HG03342 (cell line): ENCODE measurements around the gene ANKS6.

ENCODE experiments used
- ATAC-seq: cut with Tn5 transposase; IDR thresholded peaks from one replicate; pipeline ENCODE4 v1.9.1; 2021; ENCODE audit warnings: mild to moderate bottlenecking, moderate library complexity; ENCODE audit not compliant: unreplicated experiment

Gene ANKS6

DNA sequence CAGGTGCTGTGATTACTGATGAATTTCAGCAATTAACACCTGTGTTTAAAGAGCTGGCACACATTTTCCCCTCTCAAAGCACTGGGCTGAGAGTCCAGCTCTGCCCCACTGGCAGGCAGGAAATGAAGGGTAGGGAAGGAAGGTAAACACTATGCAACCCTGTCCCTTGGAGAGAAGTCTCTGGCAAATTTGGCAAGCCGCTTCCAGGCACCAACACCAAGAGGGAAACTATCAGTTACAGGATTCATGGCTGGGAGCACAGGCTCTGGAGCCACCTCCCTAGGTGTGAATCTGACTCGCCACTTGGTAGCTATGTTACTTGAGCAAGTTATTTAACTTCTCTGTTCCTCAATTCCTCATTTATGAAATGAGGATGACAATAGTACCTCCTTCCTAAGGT, 3.3 kb downstream of the ANKS6 start:
- no peak for ATAC-seq

GRCh38 chr9:98791608-98792490, 4.5 kb downstream of the ANKS6 start:
- ATAC-seq: no peak

GRCh38 chr9:98790842-98791607, 5.3 kb downstream of the ANKS6 start:
- ATAC-seq: peak; percentile 70

GRCh38 chr9:98790134-98790841, 6.1 kb downstream of the ANKS6 start:
- ATAC-seq: no peak

GRCh38 chr9:98789483-98790133, 6.7 kb downstream of the ANKS6 start:
- no peak for ATAC-seq

DNA sequence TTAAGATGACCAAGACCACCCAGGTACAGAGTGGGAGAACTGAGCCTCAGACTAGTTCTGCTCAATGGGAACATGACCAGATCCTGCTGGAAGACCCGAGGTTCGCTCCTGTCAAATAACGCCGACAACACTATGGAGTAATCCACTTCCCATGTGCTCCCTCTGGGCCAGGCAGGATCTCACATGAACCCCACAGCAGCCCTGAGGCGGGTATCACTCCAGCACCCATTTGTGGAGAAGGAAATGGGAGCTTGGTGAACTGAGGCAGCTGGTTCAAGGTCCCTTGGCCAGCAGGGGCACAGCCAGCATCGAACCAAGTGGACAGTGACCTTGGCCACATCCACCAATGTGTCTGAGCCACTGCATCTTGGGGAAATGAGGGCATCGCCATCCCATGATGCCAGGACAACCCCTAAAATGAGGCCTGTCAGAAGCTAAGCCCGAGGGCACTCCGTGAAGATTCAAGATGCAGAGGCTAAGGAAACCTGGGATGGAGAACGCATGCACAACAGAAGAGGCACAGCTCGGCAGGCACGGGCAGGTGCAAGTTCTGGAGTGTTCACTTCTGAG, 8.5 kb downstream of the ANKS6 start:
- no peak for ATAC-seq

DNA sequence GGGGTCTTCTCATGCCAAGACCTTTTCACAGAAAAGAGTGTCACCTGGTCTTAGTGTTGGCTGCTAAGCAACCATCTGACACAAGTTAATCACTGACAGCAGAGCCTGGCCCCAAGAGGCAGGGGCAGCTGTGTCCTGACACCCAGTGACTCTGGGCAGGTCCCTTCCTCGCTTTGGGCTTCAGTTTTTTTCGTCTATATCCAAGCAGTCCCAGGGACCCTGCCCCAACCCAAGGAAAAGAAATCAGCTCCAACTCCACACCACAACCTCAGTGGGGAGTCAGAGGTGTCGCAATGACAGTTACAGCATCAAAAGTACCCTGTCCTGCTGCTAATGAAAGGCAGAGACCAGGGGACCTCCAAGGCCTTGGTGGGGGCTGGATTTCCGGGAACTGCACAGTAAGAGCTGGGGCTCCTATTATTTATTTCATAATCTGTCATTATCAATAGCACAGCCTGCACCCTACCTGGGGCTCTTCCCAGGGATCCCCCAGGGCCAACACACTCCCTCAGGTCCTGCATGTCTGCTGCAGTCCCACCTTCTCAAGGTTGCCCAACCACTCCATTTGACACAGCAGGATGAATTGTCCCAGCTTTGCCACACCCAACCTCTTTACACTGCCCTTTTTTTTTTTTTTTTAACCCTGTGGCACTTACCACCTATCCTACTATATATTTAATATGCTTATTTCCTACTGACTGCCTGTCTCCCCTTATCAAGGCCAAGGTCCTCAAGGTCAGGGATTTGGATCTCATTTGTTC, 9.4 kb downstream of the ANKS6 start:
- ATAC-seq: no peak

GRCh38 chr9:98784831-98785806, 11.2 kb downstream of the ANKS6 start:
- ATAC-seq: no peak

GRCh38 chr9:98783518-98784226, 12.7 kb downstream of the ANKS6 start:
- ATAC-seq: no peak

- no peak for ATAC-seq
Measured at GRCh38 chr9:98781588-98782383, 14.6 kb downstream of the ANKS6 start.

DNA sequence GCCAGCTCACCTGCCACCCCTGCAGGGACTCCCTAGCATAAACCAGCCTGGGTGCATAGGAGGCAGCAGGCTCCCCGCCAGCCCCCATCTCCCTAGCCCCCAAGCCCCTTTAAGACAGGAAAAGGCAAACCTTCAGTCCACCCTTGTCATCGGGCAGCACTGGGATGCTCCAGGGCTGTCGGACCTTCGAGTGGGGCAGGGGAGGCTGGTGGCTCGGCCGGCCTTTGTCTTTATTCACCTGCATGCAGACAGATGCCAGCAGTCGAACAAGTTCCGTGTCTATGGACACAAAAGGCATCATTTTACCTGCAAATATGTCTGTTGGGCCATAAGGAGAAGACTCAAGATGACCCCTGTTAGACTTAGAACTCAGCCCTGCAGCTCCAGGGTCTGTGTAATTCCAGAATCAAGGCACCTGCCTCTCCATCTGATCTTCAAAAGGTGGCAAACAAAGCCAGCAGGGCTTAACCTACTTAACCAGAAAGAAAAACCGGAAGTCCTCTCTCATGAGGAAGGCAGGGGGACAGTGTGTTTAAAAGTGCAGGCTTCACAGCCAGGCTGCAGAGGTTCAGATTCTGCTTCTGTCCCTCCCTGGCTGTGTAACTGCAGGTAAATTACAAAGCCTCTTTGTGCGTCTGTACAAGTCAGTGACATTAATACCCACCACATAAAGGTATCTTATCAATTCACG, 16.2 kb downstream of the ANKS6 start:
- ATAC-seq: no peak

DNA sequence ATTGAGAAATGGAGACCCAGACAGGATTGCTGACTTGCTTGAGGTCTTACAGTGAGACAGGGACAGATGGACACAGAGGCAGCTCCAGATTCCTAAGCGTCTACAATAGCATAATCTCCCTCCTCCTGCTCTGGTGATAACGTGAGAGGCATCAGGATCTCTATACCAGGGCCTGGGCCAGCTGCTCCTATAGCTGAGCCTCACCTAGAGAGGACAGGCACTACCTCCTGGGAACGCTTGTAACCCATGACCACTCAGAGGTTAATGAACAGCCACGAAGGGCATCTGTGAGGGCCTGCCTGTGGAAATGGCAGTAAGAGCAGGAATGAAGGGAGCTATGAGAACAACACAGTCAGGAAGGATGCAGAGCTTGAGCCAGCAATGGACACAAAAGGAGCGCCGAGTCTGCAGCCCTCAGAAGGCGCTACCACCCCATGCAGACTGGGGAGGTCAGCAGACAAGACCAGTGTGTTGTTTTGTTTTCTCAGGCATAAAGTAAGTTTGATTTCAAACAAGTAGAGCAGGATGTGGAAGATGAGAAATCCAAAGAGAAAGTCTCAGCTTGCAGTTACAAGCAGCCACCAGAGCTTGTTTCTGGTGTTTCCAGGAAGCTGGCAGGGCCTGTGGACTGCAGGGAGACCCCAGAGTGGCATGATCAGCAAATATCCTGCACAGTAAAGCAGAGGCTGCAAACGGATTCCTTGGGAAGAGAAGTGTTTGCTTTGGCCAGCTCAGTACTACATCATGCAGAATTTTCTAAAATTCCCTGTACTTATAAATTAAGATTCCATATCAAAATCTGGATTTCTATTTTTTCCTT, 17.4 kb downstream of the ANKS6 start:
- ATAC-seq: no peak

GRCh38 chr9:98778251-98778650, 18.1 kb downstream of the ANKS6 start:
- ATAC-seq: no peak

DNA sequence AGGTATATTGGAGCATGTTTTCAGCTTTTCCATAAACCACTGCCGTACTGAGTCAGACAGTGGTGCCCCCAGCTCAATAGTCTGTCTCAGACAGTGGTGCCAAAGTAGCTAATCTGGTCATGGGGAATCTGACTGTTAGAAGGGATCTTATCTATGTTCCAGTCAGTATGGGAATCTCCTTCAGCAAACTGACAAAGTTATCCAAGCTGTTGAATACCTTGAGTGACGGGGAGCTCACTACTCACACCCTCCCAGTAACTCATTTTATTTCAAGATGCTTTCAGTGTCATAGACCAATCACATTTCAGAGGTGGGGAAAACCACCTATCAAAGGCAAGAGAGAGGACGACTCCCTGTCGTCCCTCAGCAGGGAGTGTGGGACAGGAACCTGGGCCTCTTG, 18.7 kb downstream of the ANKS6 start:
- ATAC-seq: no peak

DNA sequence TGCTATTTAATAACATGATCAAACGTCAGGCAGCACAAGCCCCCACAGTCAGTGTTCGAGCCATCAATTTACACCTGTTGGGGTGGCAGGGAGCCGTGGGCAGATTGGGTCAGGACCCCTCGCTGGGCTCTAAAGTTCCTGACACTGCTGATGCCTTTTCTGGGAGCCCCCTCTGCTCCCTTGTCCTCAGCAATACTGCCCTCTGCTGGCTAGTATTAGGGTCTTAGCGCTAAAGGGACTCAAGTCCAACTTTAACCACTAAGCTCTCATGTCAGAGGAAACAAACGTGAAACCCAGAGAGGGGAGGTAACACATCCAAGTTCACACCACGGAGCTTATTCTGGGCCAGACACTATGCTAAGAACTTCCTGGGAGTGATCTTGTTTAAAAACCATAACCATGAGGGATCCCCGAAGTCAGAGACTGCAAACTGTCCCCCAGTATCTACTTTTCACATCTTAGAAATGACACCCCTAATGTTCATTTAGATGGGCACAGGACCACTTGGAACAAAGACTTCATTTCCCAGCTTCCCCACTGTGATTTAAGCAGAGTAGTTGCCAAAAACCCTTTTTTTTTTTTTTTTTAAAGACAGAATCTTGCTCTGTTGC, 20.4 kb downstream of the ANKS6 start:
- ATAC-seq: no peak
